GM23338 (cell line): Measurements from ENCODE around the gene ALOX5AP. TPM values are rescaled to one million over a fixed set of nuclear protein-coding genes. Genes with fewer than 3 reads are reported as not detected.

ENCODE experiments used
- ATAC-seq: fragments of 200-7000 bp; cut with Tn5 transposase; 3 replicates; pipeline ENCODE4 v1.9.1; 2020
- DNase-seq: peaks from one replicate; pipeline ENCODE4 v3.0.0-alpha.2; 2015; ENCODE audit warnings: low spot score
- H2AFZ ChIP-seq: fragments of 200-600 bp; sonication (generic); 2 replicates; pipeline ENCODE4 v1.8.0; 2016; ENCODE audit warnings: antibody characterized with exemption, mild to moderate bottlenecking, moderate library complexity
- H3F3A ChIP-seq: fragments of 200-600 bp; sonication (generic); replicated peaks from 2 replicates; pipeline ENCODE4 v1.8.0; 2017; ENCODE audit warnings: antibody characterized with exemption, mixed run types, low read depth
- H3K27ac ChIP-seq: fragments of 200-600 bp; sonication (generic); 2 replicates; pipeline ENCODE4 v1.6.1; 2016; ENCODE audit warnings: low read depth
- H3K27me3 ChIP-seq: fragments of 200-600 bp; sonication (generic); 2 replicates; pipeline ENCODE4 v1.8.0; 2016; ENCODE audit warnings: mild to moderate bottlenecking, mixed run types, moderate library complexity; ENCODE audit not compliant: insufficient read depth
- H3K36me3 ChIP-seq: fragments of 200-600 bp; sonication (generic); 2 replicates; pipeline ENCODE4 v1.8.0; 2016; ENCODE audit warnings: mild to moderate bottlenecking; ENCODE audit not compliant: insufficient read depth
- H3K4me1 ChIP-seq: fragments of 200-600 bp; sonication (generic); 2 replicates; pipeline ENCODE4 v1.8.0; 2016; ENCODE audit warnings: mild to moderate bottlenecking, moderate library complexity; ENCODE audit not compliant: insufficient read depth
- H3K4me2 ChIP-seq: fragments of 200-600 bp; sonication (generic); 2 replicates; pipeline ENCODE4 v1.7.1; 2017; ENCODE audit warnings: mixed run types
- H3K4me3 ChIP-seq: fragments of 200-600 bp; sonication (generic); 2 replicates; pipeline ENCODE4 v1.6.1; 2016; ENCODE audit warnings: mixed run types
- H3K79me2 ChIP-seq: fragments of 200-600 bp; sonication (generic); replicated peaks from 2 replicates; pipeline ENCODE4 v1.8.0; 2017; ENCODE audit warnings: mild to moderate bottlenecking; ENCODE audit not compliant: insufficient read depth
- H3K9me2 ChIP-seq: fragments of 200-600 bp; sonication (generic); 2 replicates; pipeline ENCODE4 v1.8.0; 2017; ENCODE audit not compliant: insufficient read depth
- H4K20me1 ChIP-seq: fragments of 200-600 bp; sonication (generic); replicated peaks from 2 replicates; pipeline ENCODE4 v1.8.0; 2017; ENCODE audit warnings: mild to moderate bottlenecking; ENCODE audit not compliant: insufficient read depth
- H3K27ac Mint-ChIP-seq: 2 replicates; pipeline ENCODE4 v1.8.0; 2020; ENCODE audit warnings: inconsistent platforms, mild to moderate bottlenecking, moderate library complexity, mixed read lengths
- H3K27me3 Mint-ChIP-seq: 3 replicates; pipeline ENCODE4 v1.8.0; 2022; ENCODE audit warnings: low read depth, mild to moderate bottlenecking, moderate library complexity, mixed read lengths, inconsistent platforms; ENCODE audit not compliant: insufficient read depth, poor library complexity
- H3K36me3 Mint-ChIP-seq: 3 replicates; pipeline ENCODE4 v1.8.0; 2021; ENCODE audit warnings: low read depth, mild to moderate bottlenecking, inconsistent platforms, moderate library complexity, mixed read lengths
- H3K4me1 Mint-ChIP-seq: 3 replicates; pipeline ENCODE4 v1.8.0; 2020; ENCODE audit warnings: mild to moderate bottlenecking, inconsistent platforms, mixed read lengths
- H3K4me3 Mint-ChIP-seq: 3 replicates; pipeline ENCODE4 v1.8.0; 2021; ENCODE audit warnings: moderate library complexity, mild to moderate bottlenecking, inconsistent platforms, mixed read lengths
- H3K9me3 Mint-ChIP-seq: 3 replicates; pipeline ENCODE4 v1.8.0; 2020; ENCODE audit warnings: moderate library complexity, mild to moderate bottlenecking, inconsistent platforms, mixed read lengths
- CREB1 ChIP-seq: fragments of 250-450 bp; sonication (Bioruptor Pico); IDR thresholded peaks from 2 replicates; pipeline ENCODE4 v1.5.0; 2020; ENCODE audit warnings: low read depth, mild to moderate bottlenecking, moderate library complexity
- EZH2 ChIP-seq: fragments of 200-600 bp; sonication (generic); IDR thresholded peaks from one replicate; pipeline ENCODE4 v1.8.0; 2017; ENCODE audit warnings: antibody characterized with exemption, mild to moderate bottlenecking, low read depth; ENCODE audit not compliant: unreplicated experiment
- EZH2phosphoT487 ChIP-seq: fragments of 200-600 bp; sonication (generic); IDR thresholded peaks from one replicate; pipeline ENCODE4 v1.8.1; 2018; ENCODE audit warnings: antibody characterized with exemption; ENCODE audit not compliant: unreplicated experiment
- JUNB ChIP-seq: IDR thresholded peaks from one replicate; pipeline ENCODE4 v1.6.1; 2016; ENCODE audit warnings: antibody characterized with exemption; ENCODE audit not compliant: unreplicated experiment
- POLR2AphosphoS5 ChIP-seq: IDR thresholded peaks from 2 replicates; pipeline ENCODE4 v1.6.1; 2016; ENCODE audit warnings: antibody characterized with exemption, low read depth
- STAT1 ChIP-seq: IDR thresholded peaks from one replicate; pipeline ENCODE4 v1.6.1; 2016; ENCODE audit warnings: antibody characterized with exemption; ENCODE audit not compliant: unreplicated experiment
- ZNF331 ChIP-seq: fragments of 250-450 bp; sonication (Bioruptor Pico); IDR thresholded peaks from 2 replicates; pipeline ENCODE4 v1.5.0; 2020; ENCODE audit warnings: low read depth, mild to moderate bottlenecking, moderate library complexity
- polyA plus RNA-seq: library from polyadenylated mRNA; unstranded; fragments of >200 nt; fragmentation: Nextera tagmentation; extraction: Ambion mirVana; gene quantifications from 2 replicates; pipeline ENCODE4 v1.2.1, GENCODE V29; 2016
- total RNA-seq: library from RNA; depleted of rRNA; stranded (reverse); fragments of >200 nt; shearing (Covaris generic); gene quantifications from 2 replicates; pipeline ENCODE4 v1.2.3, GENCODE V29; 2014
- TF ChIP-seq, protein P1 (sequence below): IDR thresholded peaks from 2 replicates; pipeline ENCODE4 v1.6.1; 2016; ENCODE audit warnings: antibody characterized with exemption
- TF ChIP-seq, protein P2 (sequence below), 2 experiments: fragments of 200-600 bp in 1 of 2; sonication (generic) in 1 of 2; conservative IDR thresholded peaks; 2 replicates each; pipeline versions ENCODE4 v1.5.1 to v1.6.1; 2016 to 2017; ENCODE audit warnings: antibody characterized with exemption in 2 of 2, low read depth in 2 of 2, mild to moderate bottlenecking in 2 of 2, moderate library complexity in 1 of 2
- TF ChIP-seq, protein P3 (sequence below): IDR thresholded peaks from one replicate; pipeline ENCODE4 v1.6.1; 2018; ENCODE audit warnings: antibody characterized with exemption; ENCODE audit not compliant: unreplicated experiment

The ALOX5AP gene
- total and polyA plus RNA-seq, 2 experiments from 2014 or later, result 0.23 TPM; not detected in 1

DNA sequence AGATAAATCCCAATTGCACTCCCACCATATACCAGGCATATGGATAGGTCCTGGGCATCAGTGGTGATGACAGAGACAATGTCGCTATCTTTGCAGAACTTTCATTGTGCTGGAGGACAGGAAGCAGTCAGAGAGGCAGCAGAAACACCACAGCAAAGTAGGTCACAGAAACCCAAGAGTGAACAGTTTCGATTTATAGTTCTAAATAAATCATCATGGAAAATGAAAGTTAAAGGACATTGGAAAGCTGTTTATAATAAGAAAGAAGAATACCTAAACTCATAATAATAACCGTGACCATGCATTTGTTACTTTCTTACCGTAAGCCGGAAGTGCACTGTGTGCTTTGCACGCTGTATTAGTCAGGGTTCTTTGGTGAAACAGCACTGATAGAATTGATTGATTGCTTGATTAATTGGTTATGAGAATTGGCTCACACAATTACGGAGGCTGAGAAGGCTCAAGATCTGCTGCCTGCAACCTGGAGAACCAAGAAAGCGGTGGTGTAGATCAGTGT lies 38.9 kb downstream of the ALOX5AP start:
- no peaks in the 10 kb centered on the region for H3K36me3 Mint-ChIP-seq
- H3K4me3 Mint-ChIP-seq, result no peak overlapping the region
- Histone ChIP-seq H2AFZ (no peak overlapping the region), H3K36me3 (no peaks in the 10 kb centered on the region), H4K20me1 (no peaks in the 10 kb centered on the region), H3K4me3 (no peak overlapping the region), H3K27me3 (no peaks in the 10 kb centered on the region), H3K4me1 (peaks cover 6% of the 10 kb centered on the region), H3K4me2 (no peak overlapping the region), H3K9me2 (no peaks in the 10 kb centered on the region), H3K27ac (no peak overlapping the region), H3F3A (no peaks in the 10 kb centered on the region), H3K79me2 (no peaks in the 10 kb centered on the region)
- TF ChIP-seq, protein P1, sequence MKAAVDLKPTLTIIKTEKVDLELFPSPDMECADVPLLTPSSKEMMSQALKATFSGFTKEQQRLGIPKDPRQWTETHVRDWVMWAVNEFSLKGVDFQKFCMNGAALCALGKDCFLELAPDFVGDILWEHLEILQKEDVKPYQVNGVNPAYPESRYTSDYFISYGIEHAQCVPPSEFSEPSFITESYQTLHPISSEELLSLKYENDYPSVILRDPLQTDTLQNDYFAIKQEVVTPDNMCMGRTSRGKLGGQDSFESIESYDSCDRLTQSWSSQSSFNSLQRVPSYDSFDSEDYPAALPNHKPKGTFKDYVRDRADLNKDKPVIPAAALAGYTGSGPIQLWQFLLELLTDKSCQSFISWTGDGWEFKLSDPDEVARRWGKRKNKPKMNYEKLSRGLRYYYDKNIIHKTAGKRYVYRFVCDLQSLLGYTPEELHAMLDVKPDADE, result no peak
- H3K4me1 Mint-ChIP-seq, result peaks cover 20% of the 10 kb centered on the region
- DNase-seq (no peak), ATAC-seq (no peak)
- peaks cover 2% of the 10 kb centered on the region; the same call in 1 of the 3 replicates for H3K9me3 Mint-ChIP-seq
- H3K27ac Mint-ChIP-seq, result no peak overlapping the region
- no peaks in the 10 kb centered on the region for H3K27me3 Mint-ChIP-seq

DNA sequence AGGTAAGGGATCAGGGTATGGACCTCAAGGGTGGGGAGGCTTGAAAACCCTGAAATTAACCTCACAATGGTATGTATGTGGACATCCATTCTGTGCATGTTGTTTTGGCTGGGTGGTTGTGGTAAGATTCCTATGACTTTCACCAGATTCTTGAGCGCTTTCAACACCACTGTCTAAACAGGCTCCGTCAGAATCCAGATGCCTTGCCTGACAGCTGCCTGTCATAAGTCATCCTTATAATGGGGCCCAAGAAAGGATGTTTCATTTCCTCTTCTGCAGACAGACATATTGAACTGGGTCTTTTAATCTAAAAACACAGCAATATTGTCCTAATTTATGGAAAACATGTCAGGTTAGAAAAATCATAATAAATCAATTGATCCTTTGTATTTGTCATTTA lies 41.3 kb downstream of the ALOX5AP start:
- no peak overlapping the region for H3K4me3 Mint-ChIP-seq
- Histone ChIP-seq H3K9me2 (no peaks in the 10 kb centered on the region), H3K4me2 (no peak overlapping the region), H3K4me1 (peaks cover 6% of the 10 kb centered on the region), H3K4me3 (no peak overlapping the region), H3K36me3 (no peaks in the 10 kb centered on the region), H2AFZ (no peak overlapping the region), H3K27me3 (no peaks in the 10 kb centered on the region), H3F3A (no peaks in the 10 kb centered on the region), H3K27ac (no peak overlapping the region), H3K79me2 (no peaks in the 10 kb centered on the region), H4K20me1 (no peaks in the 10 kb centered on the region)
- no peaks in the 10 kb centered on the region for H3K36me3 Mint-ChIP-seq
- peaks cover 7% of the 10 kb centered on the region; the same call in 2 of the 3 replicates for H3K9me3 Mint-ChIP-seq
- no peaks in the 10 kb centered on the region for H3K27me3 Mint-ChIP-seq
- ATAC-seq (no peak), DNase-seq (no peak)
- peaks cover 21% of the 10 kb centered on the region for H3K4me1 Mint-ChIP-seq
- no peak overlapping the region for H3K27ac Mint-ChIP-seq
- TF ChIP-seq CREB1 (CRISPR knock-in tag) (no peak), ZNF331 (CRISPR knock-in tag) (no peak), EZH2 (no peak), STAT1 (no peak), JUNB (no peak), EZH2phosphoT487 (no peak), POLR2AphosphoS5 (no peak)
- TF ChIP-seq, protein P1, result no peak
- TF ChIP-seq, protein P2, sequence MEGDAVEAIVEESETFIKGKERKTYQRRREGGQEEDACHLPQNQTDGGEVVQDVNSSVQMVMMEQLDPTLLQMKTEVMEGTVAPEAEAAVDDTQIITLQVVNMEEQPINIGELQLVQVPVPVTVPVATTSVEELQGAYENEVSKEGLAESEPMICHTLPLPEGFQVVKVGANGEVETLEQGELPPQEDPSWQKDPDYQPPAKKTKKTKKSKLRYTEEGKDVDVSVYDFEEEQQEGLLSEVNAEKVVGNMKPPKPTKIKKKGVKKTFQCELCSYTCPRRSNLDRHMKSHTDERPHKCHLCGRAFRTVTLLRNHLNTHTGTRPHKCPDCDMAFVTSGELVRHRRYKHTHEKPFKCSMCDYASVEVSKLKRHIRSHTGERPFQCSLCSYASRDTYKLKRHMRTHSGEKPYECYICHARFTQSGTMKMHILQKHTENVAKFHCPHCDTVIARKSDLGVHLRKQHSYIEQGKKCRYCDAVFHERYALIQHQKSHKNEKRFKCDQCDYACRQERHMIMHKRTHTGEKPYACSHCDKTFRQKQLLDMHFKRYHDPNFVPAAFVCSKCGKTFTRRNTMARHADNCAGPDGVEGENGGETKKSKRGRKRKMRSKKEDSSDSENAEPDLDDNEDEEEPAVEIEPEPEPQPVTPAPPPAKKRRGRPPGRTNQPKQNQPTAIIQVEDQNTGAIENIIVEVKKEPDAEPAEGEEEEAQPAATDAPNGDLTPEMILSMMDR (conservative IDR thresholded peaks at IDR 0.05; ENCODE audit: low read depth in 2 of 2), result no peak
- TF ChIP-seq, protein P3, sequence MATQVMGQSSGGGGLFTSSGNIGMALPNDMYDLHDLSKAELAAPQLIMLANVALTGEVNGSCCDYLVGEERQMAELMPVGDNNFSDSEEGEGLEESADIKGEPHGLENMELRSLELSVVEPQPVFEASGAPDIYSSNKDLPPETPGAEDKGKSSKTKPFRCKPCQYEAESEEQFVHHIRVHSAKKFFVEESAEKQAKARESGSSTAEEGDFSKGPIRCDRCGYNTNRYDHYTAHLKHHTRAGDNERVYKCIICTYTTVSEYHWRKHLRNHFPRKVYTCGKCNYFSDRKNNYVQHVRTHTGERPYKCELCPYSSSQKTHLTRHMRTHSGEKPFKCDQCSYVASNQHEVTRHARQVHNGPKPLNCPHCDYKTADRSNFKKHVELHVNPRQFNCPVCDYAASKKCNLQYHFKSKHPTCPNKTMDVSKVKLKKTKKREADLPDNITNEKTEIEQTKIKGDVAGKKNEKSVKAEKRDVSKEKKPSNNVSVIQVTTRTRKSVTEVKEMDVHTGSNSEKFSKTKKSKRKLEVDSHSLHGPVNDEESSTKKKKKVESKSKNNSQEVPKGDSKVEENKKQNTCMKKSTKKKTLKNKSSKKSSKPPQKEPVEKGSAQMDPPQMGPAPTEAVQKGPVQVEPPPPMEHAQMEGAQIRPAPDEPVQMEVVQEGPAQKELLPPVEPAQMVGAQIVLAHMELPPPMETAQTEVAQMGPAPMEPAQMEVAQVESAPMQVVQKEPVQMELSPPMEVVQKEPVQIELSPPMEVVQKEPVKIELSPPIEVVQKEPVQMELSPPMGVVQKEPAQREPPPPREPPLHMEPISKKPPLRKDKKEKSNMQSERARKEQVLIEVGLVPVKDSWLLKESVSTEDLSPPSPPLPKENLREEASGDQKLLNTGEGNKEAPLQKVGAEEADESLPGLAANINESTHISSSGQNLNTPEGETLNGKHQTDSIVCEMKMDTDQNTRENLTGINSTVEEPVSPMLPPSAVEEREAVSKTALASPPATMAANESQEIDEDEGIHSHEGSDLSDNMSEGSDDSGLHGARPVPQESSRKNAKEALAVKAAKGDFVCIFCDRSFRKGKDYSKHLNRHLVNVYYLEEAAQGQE, result no peak
